HepG2 (cell line): ENCODE measurements around the gene SDC1. TPM values are rescaled to one million over a fixed set of nuclear protein-coding genes. Genes with fewer than 3 reads are reported as not detected.
A peak's percentile ranks its signal among the peaks of the same experiment; 100 is the strongest.

ENCODE experiments used
- ATAC-seq: fragments of 200-7000 bp; cut with Tn5 transposase; 3 replicates; pipeline ENCODE4 v1.9.1; 2020; ENCODE audit warnings: mild to moderate bottlenecking, moderate library complexity
- BruUV-seq: library from RNA; stranded (reverse); fragments of 400-500 nt; replicated peaks from 2 replicates; lab custom pipeline; 2021; lab: Mats Ljungman, UMichigan
- CTCF ChIA-PET: fragments of 300-600 bp; formaldehyde crosslinking; extraction: SDS; loops from one replicate; lab custom pipeline; 2021; ENCODE audit warnings: low total read pairs, inconsistent platforms, low intra/inter-chr PET ratio; lab: Yijun Ruan, JAX
- POLR2A ChIA-PET: fragments of 350-600 bp; sonication (Branson Sonifier 250); formaldehyde crosslinking; loops from one replicate; lab custom pipeline; 2020; ENCODE audit warnings: antibody characterized with exemption, inconsistent platforms; lab: Yijun Ruan, JAX
- DNase-seq: peaks from one replicate; pipeline ENCODE4 v3.0.0-alpha.2; 2015; ENCODE audit warnings: low spot score
- FAIRE-seq: peaks from 3 replicates; lab custom pipeline; 2011; peaks lifted over from hg19 to GRCh38; lab: Jason Lieb, UNC
- H2AFZ ChIP-seq: one replicate; pipeline ENCODE4 v1.6.1; 2011; ENCODE audit warnings: low read length, inconsistent platforms
- H3K27ac ChIP-seq: fragments of 300-600 bp; 3 replicates; pipeline ENCODE4 v1.8.0; 2011; ENCODE audit warnings: mixed run types, mild to moderate bottlenecking, mixed read lengths, low read length, inconsistent platforms; ENCODE audit not compliant: insufficient read depth; ENCODE audit errors: extremely low read length
- H3K27me3 ChIP-seq, 2 experiments: fragments of 200-600 bp in 1 of 2; 2 replicates in 1 of 2; 3 replicates in 1 of 2; pipeline versions ENCODE4 v1.6.0 to v1.8.0; 2011; ENCODE audit warnings: low read length in 2 of 2, mild to moderate bottlenecking in 2 of 2, moderate library complexity in 2 of 2, inconsistent platforms in 1 of 2; ENCODE audit not compliant: insufficient read depth in 2 of 2, control insufficient read depth in 1 of 2
- H3K36me3 ChIP-seq, 2 experiments: fragments of 200-600 bp in 1 of 2; replicated peaks in 1 of 2; 2 replicates in 1 of 2; 3 replicates in 1 of 2; pipeline versions ENCODE4 v1.5.1 to v1.8.0; 2011; ENCODE audit warnings: low read length in 2 of 2, inconsistent platforms in 1 of 2; ENCODE audit not compliant: insufficient read depth in 2 of 2, control insufficient read depth in 1 of 2
- H3K4me1 ChIP-seq: 2 replicates; pipeline ENCODE4 v1.5.1; 2012; ENCODE audit warnings: low read length, inconsistent platforms; ENCODE audit not compliant: insufficient read depth
- H3K4me2 ChIP-seq: 2 replicates; pipeline ENCODE4 v1.6.0; 2011; ENCODE audit warnings: low read depth, low read length, inconsistent platforms
- H3K4me3 ChIP-seq, 3 experiments: fragments of 200-600 bp in 1 of 3; sonication (generic), shearing (Covaris generic) in 1 of 3; replicated peaks in 1 of 3; 2 replicates each; pipeline ENCODE4 v1.5.1; 2011 to 2016; ENCODE audit warnings: low read length in 3 of 3, inconsistent platforms in 2 of 3, low read depth in 2 of 3, mild to moderate bottlenecking in 2 of 3, control low read depth in 1 of 3, mixed read lengths in 1 of 3; ENCODE audit not compliant: insufficient read depth in 1 of 3
- H3K79me2 ChIP-seq: one replicate; pipeline ENCODE4 v1.6.1; 2011; ENCODE audit warnings: low read length, inconsistent platforms; ENCODE audit not compliant: insufficient read depth
- H3K9ac ChIP-seq: 2 replicates; pipeline ENCODE4 v1.6.0; 2011; ENCODE audit warnings: mild to moderate bottlenecking, low read depth, low read length, inconsistent platforms; ENCODE audit not compliant: insufficient read depth
- H3K9me3 ChIP-seq: 2 replicates; pipeline ENCODE4 v1.5.1; 2012; ENCODE audit warnings: mild to moderate bottlenecking, low read length
- H4K20me1 ChIP-seq: 2 replicates; pipeline ENCODE4 v1.6.0; 2011; ENCODE audit warnings: inconsistent platforms, mild to moderate bottlenecking, low read length, moderate library complexity; ENCODE audit not compliant: insufficient read depth
- EZH2 ChIP-seq: conservative IDR thresholded peaks from 2 replicates; pipeline ENCODE4 v1.6.1; 2012; ENCODE audit warnings: mild to moderate bottlenecking, low read depth, low read length, moderate library complexity
- FOXM1 ChIP-seq: sonication (generic); formaldehyde crosslinking; IDR thresholded peaks from 2 replicates; pipeline ENCODE4 v1.5.0; 2020; ENCODE audit warnings: missing genetic modification reagents
- KAT2B ChIP-seq: fragments of 150-350 bp; IDR thresholded peaks from 2 replicates; pipeline ENCODE4 v1.6.1; 2014; ENCODE audit warnings: low read depth, low read length, borderline replicate concordance
- KMT2A ChIP-seq: sonication (generic); formaldehyde crosslinking; IDR thresholded peaks from 2 replicates; pipeline ENCODE4 v1.4.0; 2020; ENCODE audit warnings: missing genetic modification reagents
- LCORL ChIP-seq, 2 experiments: fragments of 450-650 bp in 1 of 2; sonication (generic) in 1 of 2; formaldehyde crosslinking in 1 of 2; IDR thresholded peaks; 2 replicates each; pipeline versions ENCODE4 v1.5.0 to v1.6.1; 2017 to 2020; ENCODE audit warnings: antibody characterized with exemption in 1 of 2, missing genetic modification reagents in 1 of 2
- NFKB2 ChIP-seq: sonication (generic); formaldehyde crosslinking; IDR thresholded peaks from 2 replicates; pipeline ENCODE4 v1.4.0; 2020; ENCODE audit warnings: missing genetic modification reagents, borderline replicate concordance
- PBX2 ChIP-seq: IDR thresholded peaks from 2 replicates; pipeline ENCODE4 v1.6.1; 2016; ENCODE audit warnings: control low read depth
- REL ChIP-seq: sonication (generic); formaldehyde crosslinking; conservative IDR thresholded peaks from 2 replicates; pipeline ENCODE4 v1.8.0; 2022; ENCODE audit warnings: mild to moderate bottlenecking, missing genetic modification reagents, moderate library complexity
- ZBTB37 ChIP-seq: sonication (generic); formaldehyde crosslinking; IDR thresholded peaks from 2 replicates; pipeline ENCODE4 v1.4.0; 2020; ENCODE audit warnings: mild to moderate bottlenecking, missing genetic modification reagents
- ZBTB46 ChIP-seq: sonication (generic); formaldehyde crosslinking; IDR thresholded peaks from 2 replicates; pipeline ENCODE4 v1.4.0; 2020; ENCODE audit warnings: mild to moderate bottlenecking, missing genetic modification reagents, borderline replicate concordance
- ZNF317 ChIP-seq: sonication (generic); formaldehyde crosslinking; IDR thresholded peaks from 2 replicates; pipeline ENCODE4 v1.5.0; 2020; ENCODE audit warnings: mild to moderate bottlenecking, missing genetic modification reagents
- ZNF530 ChIP-seq: sonication (generic); formaldehyde crosslinking; IDR thresholded peaks from 2 replicates; pipeline ENCODE4 v1.5.0; 2020; ENCODE audit warnings: low read depth, mild to moderate bottlenecking, missing genetic modification reagents
- ZNF562 ChIP-seq: sonication (generic); formaldehyde crosslinking; IDR thresholded peaks from 2 replicates; pipeline ENCODE4 v1.8.0; 2022; ENCODE audit warnings: missing genetic modification reagents, borderline replicate concordance
- ZNF646 ChIP-seq: sonication (generic); formaldehyde crosslinking; IDR thresholded peaks from 2 replicates; pipeline ENCODE4 v1.9.0; 2021; ENCODE audit warnings: mild to moderate bottlenecking, missing genetic modification reagents
- WGBS: methylation state at CpG from one replicate; pipeline ENCODE4 v1.1.6; 2017; ENCODE audit warnings: low lambda C conversion rate; 5-methylcytosine and 5-hydroxymethylcytosine counted together
- in situ Hi-C: cut with HindIII; loops from 2 replicates; pipeline ENCODE4 v1.10.0; 2017; ENCODE audit warnings: low pct_unique_long_range_greater_than_20kb; ENCODE audit not compliant: extremely low pct_ligation_motif_present
- intact Hi-C: fragments of 100-400 bp; cut with micrococcal nuclease; formaldehyde crosslinking; loops from one replicate; pipeline ENCODE4 v1.10.0; 2022; ENCODE audit not compliant: unreplicated experiment
- polyA plus RNA-seq, 8 experiments: library from polyadenylated mRNA; depleted of rRNA in 3 of 8; stranded (reverse) in 7 of 8; unstranded in 1 of 8; fragments of >200 nt; fragmentation: Illumina TruSeq in 4 of 8; extraction: Trizol in 4 of 8; gene quantifications; 2 replicates each; pipeline versions ENCODE4 v1.2.1 to v1.2.3, GENCODE V29; 2011 to 2016; ENCODE audit warnings: low read depth in 4 of 8, missing spikeins in 1 of 8, mixed read lengths in 1 of 8; ENCODE audit not compliant: insufficient read depth in 1 of 8
- total RNA-seq, 5 experiments: library from RNA; depleted of rRNA; stranded (reverse); fragments of >200 nt; fragmentation: Illumina TruSeq; extraction: Trizol; gene quantifications; 2 replicates each; pipeline ENCODE4 v1.2.3, GENCODE V29; 2016; ENCODE audit warnings: low read depth in 1 of 5

Gene SDC1
- total and polyA plus RNA-seq, 2 of the 13 experiments (the other 11 are each of a cell fraction or from before 2014, with no cell fraction given) = 108 to 119 TPM

GRCh38 chr2:20231159-20231558 is 6.2 kb upstream of the SDC1 start:
- Histone ChIP-seq H3K27ac (no peak overlapping the region), H3K27me3 (peaks cover 0 to 5% of the 10 kb centered on the region in 2 experiments; a peak in 4 of 5 replicates), H2AFZ (no peak overlapping the region), H3K9me3 (no peaks in the 10 kb centered on the region), H3K4me2 (peak overlapping the region; percentile 62), H4K20me1 (no peaks in the 10 kb centered on the region), H3K4me1 (peaks cover 23% of the 10 kb centered on the region), H3K4me3 (peak overlapping the region in 1 of 3 experiments; percentile 57; a peak in 1 of 6 replicates), H3K9ac (no peak overlapping the region), H3K79me2 (no peaks in the 10 kb centered on the region), H3K36me3 (no peaks in the 10 kb centered on the region)
- 53% methylated on average over 6 of the region's 6 CpGs for WGBS
- in situ Hi-C loops (no loop called here), intact Hi-C loops (no loop called here)
- ATAC-seq (peak; percentile 46), FAIRE-seq (no peak), DNase-seq (no peak)
- no TSS peak for BruUV-seq
- POLR2A ChIA-PET = interaction anchor here (1.2 to 1.7 kb wide), 2 partner anchors 8 to 51 kb away, joined by 4 to 7 read pairs; no protein-coding TSS in a partner anchor
- CTCF ChIA-PET = interaction anchor here (0.7 kb wide), 1 partner anchor 95 kb away, joined by 3 read pairs; no protein-coding TSS in a partner anchor
- TF ChIP-seq KMT2A (CRISPR knock-in tag) (no peak), FOXM1 (no peak), ZNF646 (CRISPR knock-in tag) (no peak), ZNF530 (CRISPR knock-in tag) (no peak), ZBTB46 (CRISPR knock-in tag) (no peak), KAT2B (no peak), REL (CRISPR knock-in tag) (no peak), EZH2 (no peak), ZNF562 (CRISPR knock-in tag) (no peak), ZNF317 (CRISPR knock-in tag) (no peak), PBX2 (CRISPR knock-in tag) (no peak), LCORL (IDR thresholded peaks at IDR 0.05) (no peak), LCORL (CRISPR knock-in tag; IDR thresholded peaks at IDR 0.05) (no peak), ZBTB37 (CRISPR knock-in tag) (no peak), NFKB2 (0 out of 2 replicates have a peak, but pooled peaks have one; percentile 35)
